Measurements from ENCODE around the gene TRNAU1AP. TPM values are rescaled to one million over a fixed set of nuclear protein-coding genes. Genes with fewer than 3 reads are reported as not detected.

The TRNAU1AP gene
- total RNA-seq, 1 donor from 2014 or later, result 25.5 TPM

- no peak for DNase-seq (ENCODE audit: low spot score in 2 of 2, unreplicated experiment in 2 of 2)
- no peak for TF ChIP-seq CTCF (IDR thresholded peaks at IDR 0.05; ENCODE audit: unreplicated experiment)
- no peak overlapping the region for H3K4me3 Mint-ChIP-seq
Measured at GRCh38 chr1:28606771-28607170, 53.9 kb downstream of the TRNAU1AP start.

GRCh38 chr1:28613175-28613574 is 60.3 kb downstream of the TRNAU1AP start:
- TF ChIP-seq CTCF (IDR thresholded peaks at IDR 0.05; ENCODE audit: unreplicated experiment), result no peak
- H3K27me3 Mint-ChIP-seq (ENCODE audit: low read depth), result no peaks in the 10 kb centered on the region

More at GRCh38 chr1:28606771-28607170, 53.9 kb downstream of the TRNAU1AP start:
- Mint-ChIP-seq H3K36me3 (peaks cover 14% of the 10 kb centered on the region), H3K27ac (no peak overlapping the region), H3K9me3 (no peaks in the 10 kb centered on the region), H3K27me3 (ENCODE audit: low read depth) (no peaks in the 10 kb centered on the region), H3K4me1 (no peaks in the 10 kb centered on the region)

More at GRCh38 chr1:28613175-28613574, 60.3 kb downstream of the TRNAU1AP start:
- Mint-ChIP-seq H3K27ac (no peak overlapping the region), H3K4me1 (no peaks in the 10 kb centered on the region), H3K36me3 (peaks cover 29% of the 10 kb centered on the region), H3K9me3 (no peaks in the 10 kb centered on the region), H3K4me3 (no peak overlapping the region)
- DNase-seq (ENCODE audit: low spot score in 2 of 2, unreplicated experiment in 2 of 2), result no peak

Other genes with a start within 250 kb of the TRNAU1AP start
- 9.2 to 11.7 TPM (median 9.9 TPM) in 3 replicates for gene MED18, start 224.0 kb upstream of the TRNAU1AP start, total RNA-seq
- 67.4 to 69.8 TPM (median 67.5 TPM) in 3 replicates for gene PHACTR4, start 183.3 kb upstream of the TRNAU1AP start, total RNA-seq
- 30.6 to 33.7 TPM (median 31.9 TPM) in 3 replicates for gene RCC1, start 47.0 kb upstream of the TRNAU1AP start, total RNA-seq
- 4.6 to 5.1 TPM (median 4.8 TPM) in 3 replicates for gene RAB42, start 39.2 kb downstream of the TRNAU1AP start, total RNA-seq
- 16.7 to 18.4 TPM (median 17.7 TPM) in 3 replicates for gene TAF12, start 90.0 kb downstream of the TRNAU1AP start, total RNA-seq
- not detected in 3 replicates for gene RNU11, start 95.5 kb downstream of the TRNAU1AP start, total RNA-seq
- gene GMEB1, start 115.7 kb downstream of the TRNAU1AP start, total RNA-seq, result 18.6 to 20.3 TPM (median 19.1 TPM) in 3 replicates
- gene YTHDF2, start 183.9 kb downstream of the TRNAU1AP start, total RNA-seq, result 130 to 144 TPM (median 137 TPM) in 3 replicates